GM23248 (cell line): ENCODE measurements around the gene CD96.

Source experiments
- EZH2 ChIP-seq: fragments of 200-600 bp; sonication (generic); IDR thresholded peaks from 2 replicates; pipeline ENCODE4 v1.6.1; 2018; ENCODE audit warnings: antibody characterized with exemption, mild to moderate bottlenecking; ENCODE audit not compliant: insufficient read depth, poor library complexity, severe bottlenecking
- EZH2phosphoT487 ChIP-seq: fragments of 200-600 bp; sonication (generic); IDR thresholded peaks from 2 replicates; pipeline ENCODE4 v1.6.1; 2018; ENCODE audit warnings: antibody characterized with exemption, moderate library complexity, mild to moderate bottlenecking, low read depth; ENCODE audit not compliant: insufficient read depth

DNA sequence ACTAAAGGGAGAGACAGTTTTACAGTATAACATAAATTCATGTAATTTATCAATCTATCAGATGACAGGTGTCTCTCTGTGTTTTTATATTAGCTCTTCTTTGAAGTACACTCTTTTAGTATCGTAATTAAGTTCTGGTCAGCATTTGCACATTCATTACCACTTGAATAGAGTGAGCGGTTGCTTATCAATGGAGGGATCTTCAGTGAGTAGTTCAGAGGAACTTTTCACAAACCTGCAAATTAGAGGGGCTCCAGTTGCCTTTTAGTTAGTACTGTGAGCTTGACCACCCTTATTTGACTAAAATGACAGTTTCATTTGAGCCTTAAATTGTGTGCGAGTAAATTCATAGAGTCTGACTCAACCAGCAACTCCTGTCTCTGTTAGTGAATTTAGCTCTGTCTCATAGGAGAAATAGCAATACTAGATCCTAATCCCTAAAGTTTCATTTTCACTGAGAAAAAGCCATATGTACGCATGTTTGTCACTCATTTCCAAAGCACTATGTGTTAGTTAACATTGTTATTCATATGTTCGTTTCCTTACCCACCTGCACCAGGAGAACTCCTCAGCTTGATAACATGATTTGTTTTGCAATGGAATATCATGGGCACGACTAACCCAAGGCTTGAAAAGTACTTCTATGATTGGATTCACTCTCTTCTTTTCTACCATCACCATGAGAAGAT is 110.6 kb downstream of the CD96 start:
- TF ChIP-seq EZH2 (no peak), EZH2phosphoT487 (no peak)
